AML-193 (cell line): ENCODE measurements around the gene C19orf44.
A peak's percentile ranks its signal among the peaks of the same experiment; 100 is the strongest.
"Not testable (repeated sequence)": the region's sequence is repeated elsewhere in the genome, so short reads cannot be mapped to it uniquely, and the experiment has no call there.

ENCODE experiments used
- DNase-seq, 2 experiments: peaks; one replicate each; lab custom pipeline; 2025; lab: John Stamatoyannopoulos, UW

C19orf44 gene

DNA sequence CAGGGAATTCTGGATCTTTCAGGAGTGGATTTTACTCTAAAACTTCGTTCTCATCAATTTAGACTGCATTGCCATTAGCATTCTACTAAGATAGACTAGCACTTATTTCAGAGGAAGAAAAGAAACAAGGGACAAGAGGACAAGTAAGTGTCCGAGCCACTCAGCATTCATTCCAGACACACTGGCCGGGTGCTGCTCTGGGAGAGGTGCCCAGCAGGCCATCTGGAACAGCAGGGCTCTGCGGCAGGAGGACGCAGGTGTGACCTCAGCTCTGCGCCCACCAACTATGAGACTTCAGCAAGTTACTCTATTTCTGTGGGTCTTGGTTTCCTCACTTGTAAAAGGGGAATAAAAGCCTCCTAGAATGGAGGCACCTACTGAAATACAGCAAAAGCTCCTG is 28.6 kb upstream of the C19orf44 start:
- no peak for DNase-seq

DNA sequence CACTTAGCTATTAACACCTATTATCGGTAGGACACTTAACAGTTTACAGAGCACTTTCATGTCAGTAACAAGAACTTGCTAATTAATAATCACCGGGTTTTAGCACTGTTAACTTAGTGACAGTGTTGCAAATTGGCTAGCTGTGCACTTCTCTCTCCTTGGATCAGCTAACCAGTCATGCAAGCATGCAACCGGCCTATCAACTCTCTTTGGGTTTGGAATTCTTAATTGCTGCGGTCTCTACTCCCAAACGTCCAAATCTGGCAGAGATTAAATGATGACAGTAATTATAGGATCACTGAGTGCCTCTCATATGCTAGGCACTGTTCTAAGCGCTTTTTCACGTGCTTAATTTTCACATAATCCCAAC is 25.7 kb upstream of the C19orf44 start:
- DNase-seq, result no peak

DNA sequence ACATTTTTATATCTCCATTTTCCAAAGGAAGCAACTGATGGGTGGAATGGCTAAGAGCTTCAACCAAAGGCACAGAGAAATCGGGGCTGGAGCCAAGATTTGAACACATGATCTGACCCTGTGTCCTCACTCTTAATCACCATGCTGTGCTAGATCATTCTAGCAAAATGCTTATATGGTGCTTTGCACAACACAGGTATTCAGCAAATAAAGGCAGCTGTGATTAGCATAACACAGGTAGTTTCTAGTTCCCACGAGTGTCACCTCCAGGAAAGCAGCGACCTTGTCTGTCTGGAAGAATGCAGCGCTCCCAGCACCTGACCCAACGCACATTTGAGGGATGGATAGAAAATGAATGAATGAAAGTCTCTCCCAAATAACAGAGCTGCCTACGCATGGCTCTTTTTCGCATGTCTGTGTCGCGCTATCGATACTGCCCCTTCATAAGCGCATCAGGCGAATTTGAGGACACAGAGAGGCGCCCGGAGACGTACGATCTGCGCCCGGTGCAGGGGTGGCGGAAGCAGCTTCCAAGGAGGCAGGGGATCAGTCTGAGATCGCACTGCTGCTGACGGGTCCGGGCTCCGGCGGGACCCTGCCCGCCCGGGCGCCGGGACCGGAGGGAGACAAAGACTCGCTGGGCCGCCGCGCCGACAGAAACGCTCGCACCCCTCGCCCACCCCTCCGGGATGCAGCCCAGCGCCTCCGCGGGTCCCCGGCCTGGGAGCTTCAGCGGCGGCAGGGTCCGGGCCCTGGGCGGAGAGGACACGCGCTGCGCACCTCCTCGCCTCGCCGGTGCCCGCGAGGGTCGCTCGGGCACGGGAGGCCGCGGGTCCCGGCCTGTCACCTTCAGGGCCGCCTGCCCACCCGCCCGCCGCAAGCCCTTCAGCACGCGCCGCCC is 25.0 kb upstream of the C19orf44 start:
- DNase-seq, result no peak

GRCh38 chr19:16472559-16472899 is 23.7 kb upstream of the C19orf44 start:
- DNase-seq, result not testable (repeated sequence)

GRCh38 chr19:16472992-16473391 is 23.2 kb upstream of the C19orf44 start:
- no peak for DNase-seq

- peak; percentile 17 to 18 for DNase-seq
These were observed 22.3 kb upstream of the C19orf44 start for GRCh38 chr19:16473875-16474392.

DNA sequence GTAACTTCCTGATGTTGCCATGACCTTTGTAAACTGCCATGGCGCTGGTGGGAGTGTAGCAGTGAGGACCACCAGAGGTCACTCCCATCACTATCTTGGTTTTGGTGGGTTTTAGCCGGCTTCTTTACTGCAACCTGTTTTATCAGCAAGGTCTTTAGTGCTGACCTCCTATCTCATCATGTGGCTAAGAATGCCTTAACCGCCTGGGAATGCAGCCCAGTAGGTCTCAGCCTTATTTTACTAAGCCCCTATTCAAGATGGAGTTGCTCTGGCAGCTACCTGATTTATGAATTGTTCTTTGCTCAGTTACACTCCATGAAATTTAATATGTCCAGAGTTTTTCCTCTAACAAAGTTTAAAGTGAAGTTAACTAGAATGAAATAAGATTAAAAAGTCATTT is 19.8 kb upstream of the C19orf44 start:
- DNase-seq, result no peak

DNA sequence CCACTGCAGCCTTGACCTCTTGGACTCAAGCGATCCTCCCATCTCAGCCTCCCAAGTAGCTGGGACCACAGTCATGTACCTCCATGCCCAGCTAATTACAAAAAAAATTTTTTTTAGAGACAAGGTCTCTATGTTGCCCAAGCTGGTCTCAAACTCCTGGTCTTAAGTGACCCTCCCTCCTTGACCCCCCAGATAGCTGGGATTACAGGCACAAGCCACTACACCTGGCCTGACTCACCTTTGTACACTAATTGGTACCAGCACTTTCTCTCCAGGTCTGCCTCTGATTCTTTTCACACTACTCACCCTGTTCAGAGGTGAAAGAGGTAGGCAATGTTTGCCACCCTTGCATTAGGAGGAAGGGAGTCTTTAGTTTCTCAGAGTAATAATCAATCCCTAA is 18.9 kb upstream of the C19orf44 start:
- DNase-seq, result no peak

DNA sequence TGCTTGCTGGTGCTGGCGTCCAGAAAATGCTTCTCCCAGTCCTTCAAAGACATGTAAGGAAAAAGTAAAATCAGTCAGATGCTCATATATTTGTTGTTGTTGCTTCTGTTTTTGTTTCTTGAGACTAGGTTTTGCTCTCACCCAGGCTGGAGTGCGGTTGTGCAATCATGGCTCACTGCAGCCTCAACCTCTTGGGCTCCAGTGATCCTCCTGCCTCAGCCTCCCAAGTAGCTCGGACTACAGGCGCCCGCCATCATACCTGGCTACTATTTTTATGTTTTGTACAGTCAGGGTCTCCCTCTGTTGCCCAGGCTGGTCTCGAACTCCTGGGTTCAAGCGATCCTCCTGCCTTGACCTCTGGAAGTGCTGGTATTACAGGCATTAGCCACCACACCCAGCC is 13.4 kb upstream of the C19orf44 start:
- DNase-seq, result no peak

DNA sequence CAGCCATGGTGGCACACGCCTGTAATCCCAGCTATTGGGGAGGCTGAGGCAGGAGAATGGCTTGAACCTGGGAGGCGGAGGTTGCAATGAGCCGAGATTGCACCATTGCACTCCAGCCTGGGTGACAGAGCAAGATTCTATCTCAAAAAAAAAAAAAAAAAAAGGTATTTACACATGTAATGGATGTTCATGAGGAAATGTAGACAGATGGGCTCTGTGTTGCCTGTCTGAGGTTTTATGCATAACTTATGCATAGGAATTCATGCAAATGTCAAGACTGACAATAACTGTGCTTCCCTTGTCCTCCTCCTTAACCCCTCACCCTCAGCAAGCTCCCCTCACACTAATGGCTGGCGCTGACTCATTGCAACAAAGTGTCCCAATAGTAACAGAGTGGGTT is 9.7 kb upstream of the C19orf44 start:
- DNase-seq, result not testable (repeated sequence)

DNA sequence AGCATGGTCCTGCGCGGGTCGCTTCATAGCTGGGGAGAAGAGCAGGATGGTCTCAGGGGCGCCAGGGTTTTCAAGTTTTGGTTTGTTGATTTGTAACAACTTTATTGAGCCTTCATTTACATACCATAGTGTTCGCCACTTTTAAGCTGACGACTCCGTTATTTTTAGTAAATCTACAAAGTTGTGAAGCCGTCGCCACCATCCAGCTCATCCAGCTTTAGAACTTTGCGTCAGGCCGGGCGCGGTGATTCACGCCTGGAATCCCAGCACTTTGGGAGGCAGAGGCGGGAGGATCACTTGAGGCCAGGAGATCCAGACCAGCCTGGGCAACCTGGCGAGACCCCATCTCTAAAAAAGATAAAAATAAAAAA is 404 bp downstream of the C19orf44 start:
- DNase-seq, result no peak

GRCh38 chr19:16497042-16497441 is 848 bp downstream of the C19orf44 start:
- DNase-seq, result no peak

DNA sequence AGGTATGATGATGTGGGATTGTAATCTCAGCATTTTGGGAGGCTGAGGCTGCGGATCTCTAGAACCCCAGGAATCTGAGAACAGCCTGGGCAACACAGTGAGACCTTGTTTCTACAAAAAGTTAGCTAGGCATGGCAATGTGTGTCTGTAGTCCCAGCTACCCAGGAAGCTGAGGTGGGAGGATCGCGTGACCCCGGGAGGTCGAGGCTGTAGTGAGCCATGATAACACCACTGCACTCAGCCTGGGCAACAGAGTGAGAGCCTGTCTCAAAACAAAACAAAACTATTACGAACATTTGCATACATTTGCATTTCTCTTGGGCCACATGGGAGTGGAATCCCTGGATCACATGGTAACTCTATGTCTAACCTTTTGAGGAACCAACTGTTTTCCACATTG is 1.6 kb downstream of the C19orf44 start:
- DNase-seq, result no peak

DNA sequence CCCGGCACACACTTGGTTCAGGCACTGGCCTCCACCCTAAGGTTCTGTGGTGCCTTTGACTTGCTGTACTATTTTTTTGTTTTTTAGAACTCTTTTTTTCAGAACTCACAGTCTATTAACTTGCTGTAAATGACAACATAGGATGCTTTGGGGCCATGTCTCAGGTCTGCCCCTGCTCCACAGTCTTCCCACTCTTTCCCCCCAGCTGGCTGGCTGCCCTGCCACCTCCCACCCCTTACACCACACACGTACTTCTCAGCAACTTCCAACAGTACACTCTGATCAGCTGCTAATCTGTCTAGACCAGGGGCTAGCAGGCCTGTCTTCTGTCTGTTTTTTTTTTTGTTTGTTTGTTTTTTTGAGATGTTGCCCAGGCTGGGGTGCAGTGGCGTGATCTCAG is 8.1 kb downstream of the C19orf44 start:
- DNase-seq, result no peak

- DNase-seq, result not testable (repeated sequence)
These were observed 10.0 kb downstream of the C19orf44 start for GRCh38 chr19:16506161-16506560.

GRCh38 chr19:16506961-16507360 is 10.8 kb downstream of the C19orf44 start:
- DNase-seq, result no peak

DNA sequence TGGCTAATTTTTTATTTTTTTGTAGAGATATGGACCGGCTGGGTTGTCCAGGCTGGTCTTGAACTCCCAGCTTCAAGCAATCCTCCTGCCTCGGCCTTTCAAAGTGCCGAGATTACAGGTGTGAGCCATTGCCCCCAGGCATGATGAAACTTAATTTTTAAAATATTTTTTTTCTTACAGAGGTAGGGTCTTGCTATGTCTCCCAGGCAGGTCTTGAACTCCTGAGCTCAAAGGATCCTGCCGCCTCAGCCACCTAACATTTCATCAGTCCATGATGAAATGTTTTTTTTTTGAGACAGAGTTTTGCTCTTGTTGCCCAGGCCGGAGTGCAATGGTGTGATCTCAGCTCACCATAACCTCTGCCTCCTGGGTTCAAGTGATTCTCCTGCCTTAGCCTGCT is 12.4 kb downstream of the C19orf44 start:
- DNase-seq, result no peak

GRCh38 chr19:16509141-16510061 is 13.2 kb downstream of the C19orf44 start:
- DNase-seq, result no peak

DNA sequence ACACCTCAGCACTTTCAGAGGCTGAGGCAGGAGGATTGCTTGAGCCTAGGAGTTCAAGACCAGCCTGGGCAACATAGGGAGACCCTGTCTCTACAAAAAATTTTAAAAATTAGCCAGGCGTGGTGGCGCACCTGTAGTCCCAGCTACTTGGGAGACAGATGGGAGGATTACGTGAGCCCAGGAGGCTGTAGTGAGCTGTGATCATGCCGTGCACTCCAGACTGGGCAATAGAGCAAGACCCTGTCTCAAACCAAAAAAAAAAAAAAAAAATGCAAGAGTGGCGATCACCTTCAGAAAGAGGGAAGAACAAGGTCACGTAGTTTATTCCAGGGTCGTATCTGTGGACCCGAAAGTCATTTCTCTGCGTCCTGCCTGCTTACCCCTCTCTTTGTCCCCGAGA is 16.4 kb downstream of the C19orf44 start:
- not testable (repeated sequence) for DNase-seq

GRCh38 chr19:16514383-16515019 is 18.3 kb downstream of the C19orf44 start:
- no peak for DNase-seq

DNA sequence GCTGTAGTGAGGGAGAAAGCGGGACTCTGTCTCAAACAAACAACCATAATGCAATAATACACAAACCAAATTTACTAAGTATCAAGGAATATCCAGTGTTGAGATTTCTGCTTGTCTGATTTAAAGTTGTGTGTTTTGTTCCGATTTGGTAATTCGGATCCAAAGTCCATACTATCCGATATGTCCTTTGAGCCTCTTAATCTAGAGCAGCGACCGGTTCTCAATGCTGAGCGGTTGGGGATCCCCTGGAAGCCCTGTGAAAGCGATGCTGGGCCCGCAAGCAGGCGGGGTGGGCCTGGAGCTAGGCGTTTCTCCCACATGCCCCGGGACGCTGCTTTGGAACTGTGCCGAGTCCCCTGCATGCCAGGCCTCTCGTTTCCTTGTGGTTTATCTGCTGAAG is 20.2 kb downstream of the C19orf44 start:
- no peak for DNase-seq

- DNase-seq, result no peak
These were observed 20.9 kb downstream of the C19orf44 start for GRCh38 chr19:16516923-16517610.
